HEK293 (cell line): ENCODE results near the gene HAUS8.

Experiments used
- CTCF ChIA-PET: fragments of 350-600 bp; formaldehyde crosslinking; extraction: SDS; loops from one replicate; lab custom pipeline; 2021; ENCODE audit warnings: antibody characterized with exemption; lab: Yijun Ruan, JAX
- POLR2A ChIA-PET: fragments of 300-600 bp; formaldehyde crosslinking; extraction: SDS; loops from one replicate; lab custom pipeline; 2020; ENCODE audit warnings: antibody characterized with exemption, inconsistent platforms; lab: Yijun Ruan, JAX
- H3K27ac ChIP-seq: fragments of 200-500 bp; sonication (Bioruptor generic); 2 replicates; pipeline ENCODE4 v1.5.1; 2014; ENCODE audit warnings: low read depth, low read length, control low read depth, inconsistent platforms; ENCODE audit errors: extremely low read depth
- H3K36me3 ChIP-seq, 2 experiments: fragments of 200-500 bp in 1 of 2; sonication (Bioruptor generic) in 1 of 2; 1 replicate in 1 of 2; 2 replicates in 1 of 2; pipeline ENCODE4 v1.5.1; 2014 to 2017; ENCODE audit warnings: inconsistent platforms in 2 of 2, low read length in 2 of 2; ENCODE audit not compliant: control insufficient read depth in 2 of 2, insufficient read depth in 1 of 2
- H3K4me1 ChIP-seq: fragments of 200-500 bp; sonication (Bioruptor generic); 2 replicates; pipeline ENCODE4 v1.5.1; 2014; ENCODE audit warnings: mild to moderate bottlenecking, low read length, inconsistent platforms; ENCODE audit not compliant: control insufficient read depth, insufficient read depth
- H3K4me3 ChIP-seq: 2 replicates; pipeline ENCODE4 v1.5.1; 2011; ENCODE audit warnings: low read depth, mild to moderate bottlenecking, control low read depth, low read length, moderate library complexity
- H3K9me3 ChIP-seq: fragments of 200-500 bp; sonication (Bioruptor generic); 2 replicates; pipeline ENCODE4 v1.5.1; 2014; ENCODE audit warnings: low read depth, low read length, inconsistent platforms; ENCODE audit not compliant: control insufficient read depth, insufficient read depth
- BCL11B ChIP-seq: fragments of 450-650 bp; formaldehyde crosslinking; IDR thresholded peaks from 2 replicates; pipeline ENCODE4 v1.5.1; 2016; ENCODE audit warnings: low read depth, missing biosample characterization, missing genetic modification characterization
- KLF16 ChIP-seq: fragments of 450-650 bp; formaldehyde crosslinking; IDR thresholded peaks from 2 replicates; pipeline ENCODE4 v1.5.1; 2017; ENCODE audit warnings: missing biosample characterization, missing genetic modification characterization
- KLF17 ChIP-seq: fragments of 450-650 bp; formaldehyde crosslinking; IDR thresholded peaks from 2 replicates; pipeline ENCODE4 v1.5.1; 2016; ENCODE audit warnings: missing biosample characterization, missing genetic modification characterization
- SCRT2 ChIP-seq: fragments of 450-650 bp; formaldehyde crosslinking; IDR thresholded peaks from 2 replicates; pipeline ENCODE4 v1.5.1; 2016; ENCODE audit warnings: missing biosample characterization, missing genetic modification characterization
- YY1 ChIP-seq: fragments of 450-650 bp; formaldehyde crosslinking; IDR thresholded peaks from 2 replicates; pipeline ENCODE4 v1.5.1; 2018; ENCODE audit warnings: missing biosample characterization, missing genetic modification characterization
- ZBTB10 ChIP-seq: fragments of 450-650 bp; formaldehyde crosslinking; IDR thresholded peaks from 2 replicates; pipeline ENCODE4 v1.5.1; 2016; ENCODE audit warnings: missing biosample characterization, missing genetic modification characterization
- ZFHX2 ChIP-seq: fragments of 450-650 bp; formaldehyde crosslinking; conservative IDR thresholded peaks from 2 replicates; pipeline ENCODE4 v1.5.1; 2016; ENCODE audit warnings: missing biosample characterization, missing genetic modification characterization
- ZFP41 ChIP-seq: fragments of 450-650 bp; formaldehyde crosslinking; IDR thresholded peaks from 2 replicates; pipeline ENCODE4 v1.5.1; 2016; ENCODE audit warnings: missing biosample characterization, missing genetic modification characterization, borderline replicate concordance
- ZIC2 ChIP-seq: fragments of 450-650 bp; formaldehyde crosslinking; IDR thresholded peaks from 2 replicates; pipeline ENCODE4 v1.5.1; 2016; ENCODE audit warnings: missing biosample characterization, missing genetic modification characterization
- ZNF10 ChIP-seq: fragments of 450-650 bp; formaldehyde crosslinking; IDR thresholded peaks from 2 replicates; pipeline ENCODE4 v1.5.1; 2017; ENCODE audit warnings: missing biosample characterization, missing genetic modification characterization
- ZNF184 ChIP-seq: fragments of 450-650 bp; IDR thresholded peaks from 2 replicates; pipeline ENCODE4 v1.5.1; 2018; ENCODE audit warnings: missing biosample characterization, mild to moderate bottlenecking, missing genetic modification characterization
- ZNF214 ChIP-seq: fragments of 450-650 bp; formaldehyde crosslinking; IDR thresholded peaks from 2 replicates; pipeline ENCODE4 v1.5.1; 2017; ENCODE audit warnings: missing biosample characterization, mild to moderate bottlenecking, missing genetic modification characterization, borderline replicate concordance
- ZNF24 ChIP-seq: fragments of 450-650 bp; formaldehyde crosslinking; IDR thresholded peaks from 2 replicates; pipeline ENCODE4 v1.5.1; 2016; ENCODE audit warnings: missing biosample characterization, missing genetic modification characterization
- ZNF248 ChIP-seq: fragments of 450-650 bp; formaldehyde crosslinking; IDR thresholded peaks from 2 replicates; pipeline ENCODE4 v1.5.1; 2017; ENCODE audit warnings: missing biosample characterization, missing genetic modification characterization
- ZNF529 ChIP-seq: fragments of 450-650 bp; formaldehyde crosslinking; IDR thresholded peaks from 2 replicates; pipeline ENCODE4 v1.5.1; 2017; ENCODE audit warnings: missing genetic modification characterization, missing biosample characterization; ENCODE audit not compliant: insufficient replicate concordance
- ZNF621 ChIP-seq: fragments of 450-650 bp; formaldehyde crosslinking; IDR thresholded peaks from 2 replicates; pipeline ENCODE4 v1.5.1; 2017; ENCODE audit warnings: missing biosample characterization, missing genetic modification characterization
- ZNF670 ChIP-seq: fragments of 450-650 bp; formaldehyde crosslinking; IDR thresholded peaks from 2 replicates; pipeline ENCODE4 v1.5.1; 2016; ENCODE audit warnings: missing biosample characterization, missing genetic modification characterization, low read depth
- ZNF785 ChIP-seq: fragments of 450-650 bp; formaldehyde crosslinking; IDR thresholded peaks from 2 replicates; pipeline ENCODE4 v1.5.1; 2016; ENCODE audit warnings: missing biosample characterization, missing genetic modification characterization
- TF ChIP-seq, protein P1 (sequence below): fragments of 450-650 bp; formaldehyde crosslinking; IDR thresholded peaks from 2 replicates; pipeline ENCODE4 v1.5.1; 2016; ENCODE audit warnings: missing biosample characterization, missing genetic modification characterization
- TF ChIP-seq, protein P2 (sequence below): fragments of 450-650 bp; formaldehyde crosslinking; IDR thresholded peaks from 2 replicates; pipeline ENCODE4 v1.5.1; 2017; ENCODE audit warnings: missing biosample characterization, missing genetic modification characterization

The HAUS8 gene

GRCh38 chr19:17070912-17071311 lies 4.3 kb downstream of the HAUS8 start:
- Histone ChIP-seq H3K27ac (no peak overlapping the region), H3K4me1 (peaks cover 6% of the 10 kb centered on the region), H3K4me3 (no peak overlapping the region), H3K36me3 (peaks cover 30 to 66% of the 10 kb centered on the region in 2 experiments), H3K9me3 (no peaks in the 10 kb centered on the region)
- ChIA-PET CTCF (no interaction called here), POLR2A (no interaction called here)
- TF ChIP-seq ZNF24 (tag by site-specific recombination) (no peak), BCL11B (tag by site-specific recombination) (no peak), ZNF621 (tag by site-specific recombination) (no peak), ZNF184 (tag by site-specific recombination) (no peak), ZNF10 (tag by site-specific recombination) (no peak), ZNF214 (tag by site-specific recombination) (no peak), KLF16 (tag by site-specific recombination) (no peak), ZIC2 (tag by site-specific recombination) (no peak), SCRT2 (no peak), ZNF785 (tag by site-specific recombination) (no peak), ZBTB10 (no peak), KLF17 (tag by site-specific recombination) (no peak), ZNF529 (no peak), ZFP41 (tag by site-specific recombination) (no peak)
- TF ChIP-seq, protein P1, sequence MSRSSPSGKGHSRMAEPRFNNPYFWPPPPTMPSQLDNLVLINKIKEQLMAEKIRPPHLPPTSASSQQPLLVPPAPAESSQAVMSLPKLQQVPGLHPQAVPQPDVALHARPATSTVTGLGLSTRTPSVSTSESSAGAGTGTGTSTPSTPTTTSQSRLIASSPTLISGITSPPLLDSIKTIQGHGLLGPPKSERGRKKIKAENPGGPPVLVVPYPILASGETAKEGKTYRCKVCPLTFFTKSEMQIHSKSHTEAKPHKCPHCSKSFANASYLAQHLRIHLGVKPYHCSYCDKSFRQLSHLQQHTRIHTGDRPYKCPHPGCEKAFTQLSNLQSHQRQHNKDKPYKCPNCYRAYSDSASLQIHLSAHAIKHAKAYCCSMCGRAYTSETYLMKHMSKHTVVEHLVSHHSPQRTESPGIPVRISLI (tag by site-specific recombination): no peak

DNA sequence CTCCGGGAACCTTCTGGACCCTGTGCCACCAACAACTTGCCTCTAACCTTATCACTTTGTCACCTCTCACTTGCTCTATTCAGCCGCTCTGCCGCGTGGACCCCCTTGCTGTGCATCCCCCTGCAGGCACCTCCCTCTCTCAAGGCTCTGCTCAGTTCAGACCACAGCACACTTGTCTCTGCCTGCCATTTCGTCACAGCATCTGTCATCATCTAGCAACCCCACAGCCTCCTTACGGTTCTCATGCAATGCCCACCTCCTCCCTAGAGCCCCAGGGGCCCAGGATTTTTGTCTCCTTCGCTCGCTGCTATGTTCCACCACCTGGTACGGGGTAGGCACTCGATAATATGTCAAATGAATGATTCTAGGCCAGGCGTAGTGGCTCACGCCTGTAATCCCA lies 4.8 kb downstream of the HAUS8 start:
- H3K4me1 ChIP-seq: peaks cover 6% of the 10 kb centered on the region
- no peak overlapping the region for H3K27ac ChIP-seq
- peaks cover 32 to 69% of the 10 kb centered on the region in 2 experiments for H3K36me3 ChIP-seq
- POLR2A ChIA-PET: no interaction called here
- no peak overlapping the region for H3K4me3 ChIP-seq
- H3K9me3 ChIP-seq: no peaks in the 10 kb centered on the region
- CTCF ChIA-PET: interaction anchor here (0.6 kb wide), 1 partner anchor 121 kb away, joined by 3 read pairs; no protein-coding TSS in a partner anchor
- TF ChIP-seq YY1 (tag by site-specific recombination): no peak
- no peak for TF ChIP-seq ZFHX2 (tag by site-specific recombination)
- TF ChIP-seq ZNF670 (tag by site-specific recombination): no peak
- no peak for TF ChIP-seq ZNF248 (tag by site-specific recombination)
- TF ChIP-seq, protein P2, sequence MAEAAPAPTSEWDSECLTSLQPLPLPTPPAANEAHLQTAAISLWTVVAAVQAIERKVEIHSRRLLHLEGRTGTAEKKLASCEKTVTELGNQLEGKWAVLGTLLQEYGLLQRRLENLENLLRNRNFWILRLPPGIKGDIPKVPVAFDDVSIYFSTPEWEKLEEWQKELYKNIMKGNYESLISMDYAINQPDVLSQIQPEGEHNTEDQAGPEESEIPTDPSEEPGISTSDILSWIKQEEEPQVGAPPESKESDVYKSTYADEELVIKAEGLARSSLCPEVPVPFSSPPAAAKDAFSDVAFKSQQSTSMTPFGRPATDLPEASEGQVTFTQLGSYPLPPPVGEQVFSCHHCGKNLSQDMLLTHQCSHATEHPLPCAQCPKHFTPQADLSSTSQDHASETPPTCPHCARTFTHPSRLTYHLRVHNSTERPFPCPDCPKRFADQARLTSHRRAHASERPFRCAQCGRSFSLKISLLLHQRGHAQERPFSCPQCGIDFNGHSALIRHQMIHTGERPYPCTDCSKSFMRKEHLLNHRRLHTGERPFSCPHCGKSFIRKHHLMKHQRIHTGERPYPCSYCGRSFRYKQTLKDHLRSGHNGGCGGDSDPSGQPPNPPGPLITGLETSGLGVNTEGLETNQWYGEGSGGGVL (tag by site-specific recombination): no peak
